ENCODE results near the gene GPR149.

The GPR149 gene

GRCh38 chr3:154338008-154338407 is 92.0 kb downstream of the GPR149 start:
- DNase-seq = no peak

- DNase-seq = no peak
These were observed 95.0 kb downstream of the GPR149 start for GRCh38 chr3:154334973-154335420.

- no peak for DNase-seq
These were observed 102.1 kb downstream of the GPR149 start for GRCh38 chr3:154327871-154328270.

GRCh38 chr3:154324919-154325318 is 105.1 kb downstream of the GPR149 start:
- DNase-seq = no peak

DNA sequence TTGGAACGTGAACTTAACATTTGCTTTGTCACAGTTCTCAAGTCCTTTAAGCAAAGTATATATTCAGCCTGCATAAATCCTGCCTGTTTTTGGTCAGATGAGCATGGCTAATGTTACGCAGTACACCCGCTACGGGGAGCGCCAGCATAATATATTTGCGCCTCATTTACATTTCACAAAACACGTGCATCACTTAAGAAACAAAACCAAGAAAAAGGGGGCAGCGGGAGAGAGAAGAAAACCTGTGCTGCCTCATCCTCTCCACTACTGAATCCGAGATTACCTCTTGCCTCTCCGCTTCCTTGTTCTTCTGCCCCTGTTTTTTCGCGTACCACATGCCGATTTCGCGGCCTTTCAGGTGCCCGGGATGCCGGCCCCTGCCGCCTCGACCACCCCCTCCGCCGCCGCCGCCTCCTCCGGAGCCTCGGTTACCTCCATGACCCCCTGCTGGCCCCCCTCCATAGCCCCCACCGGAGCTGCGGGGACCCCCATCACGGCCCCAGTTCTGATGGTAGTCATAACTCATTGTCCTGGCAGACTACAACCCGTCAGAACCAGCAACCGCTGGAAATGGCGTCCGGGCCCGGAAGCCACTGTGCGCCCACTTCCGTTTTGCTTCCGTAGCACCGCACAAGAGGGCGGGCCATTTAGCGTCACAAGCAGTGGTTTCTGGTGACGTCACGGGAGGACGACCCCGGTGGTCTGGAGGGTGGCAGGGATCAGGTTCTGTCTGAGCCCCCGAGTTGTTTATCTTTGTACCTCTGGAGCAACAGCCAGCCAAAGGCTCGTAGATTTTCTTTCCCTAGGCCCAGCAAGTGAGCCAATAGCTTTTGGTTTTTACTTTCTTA is 105.9 kb downstream of the GPR149 start, which contains the start of gene DHX36:
TSS of gene DHX36 (minus strand) at position 597 of the 848 bp plus-strand sequence. CDS start at position 526, 71 bp downstream.
- DNase-seq = peak; percentile 40

DNA sequence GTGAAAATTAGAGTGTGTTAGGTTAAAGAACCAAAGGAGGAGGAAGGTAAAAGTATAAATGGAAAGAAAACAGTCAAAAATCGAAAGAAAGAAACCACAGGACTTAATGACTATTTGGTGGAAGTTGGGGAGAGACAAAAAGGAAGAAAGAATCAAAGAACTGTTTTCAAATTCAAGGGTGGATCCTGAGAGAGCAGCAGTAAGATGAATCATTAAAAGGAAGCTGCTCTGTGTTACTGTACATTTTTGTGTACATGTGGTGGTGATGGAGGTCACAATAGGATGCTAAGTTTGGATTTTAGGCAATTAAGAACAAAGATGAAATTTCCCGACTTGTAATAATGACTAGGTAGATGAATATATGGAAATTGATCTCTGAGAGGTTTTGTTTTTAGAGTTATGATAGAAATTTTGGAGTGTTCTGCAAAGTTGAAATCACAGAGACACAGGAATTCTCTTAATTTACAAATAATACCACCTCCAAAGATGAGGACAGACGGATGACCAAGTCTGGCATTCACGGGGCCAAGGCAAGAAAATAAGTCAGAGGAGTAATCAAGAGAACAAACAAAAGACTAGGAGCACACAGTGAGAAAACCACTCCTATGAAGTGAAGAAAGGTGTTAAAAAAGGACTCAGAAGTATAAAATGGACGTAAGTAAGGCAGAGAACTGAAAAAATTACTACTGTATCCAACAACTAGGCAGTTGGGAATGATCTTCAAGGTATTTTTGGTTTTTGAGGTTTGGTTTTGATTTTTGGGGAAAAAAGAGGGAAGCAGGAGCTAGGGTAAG is 112.8 kb downstream of the GPR149 start:
- no peak for DNase-seq

DNA sequence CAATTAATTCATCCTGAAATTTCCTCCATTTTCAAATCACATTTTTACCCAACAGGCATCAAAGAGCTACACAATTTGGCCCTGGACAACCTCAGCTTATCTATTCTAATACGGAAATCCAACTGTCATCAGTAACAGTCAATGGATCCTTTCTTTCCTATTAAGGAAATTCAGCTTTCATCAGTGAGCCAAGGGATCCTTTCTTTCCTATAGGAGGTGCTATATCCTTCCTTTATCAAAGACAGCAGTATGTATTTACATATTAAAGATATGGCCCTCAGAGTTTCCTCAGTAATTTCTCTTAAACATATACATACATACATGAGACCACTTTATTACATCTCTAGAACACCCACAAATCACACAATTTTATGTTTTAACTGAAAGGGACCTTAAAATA is 115.8 kb downstream of the GPR149 start:
- no peak for DNase-seq

DNA sequence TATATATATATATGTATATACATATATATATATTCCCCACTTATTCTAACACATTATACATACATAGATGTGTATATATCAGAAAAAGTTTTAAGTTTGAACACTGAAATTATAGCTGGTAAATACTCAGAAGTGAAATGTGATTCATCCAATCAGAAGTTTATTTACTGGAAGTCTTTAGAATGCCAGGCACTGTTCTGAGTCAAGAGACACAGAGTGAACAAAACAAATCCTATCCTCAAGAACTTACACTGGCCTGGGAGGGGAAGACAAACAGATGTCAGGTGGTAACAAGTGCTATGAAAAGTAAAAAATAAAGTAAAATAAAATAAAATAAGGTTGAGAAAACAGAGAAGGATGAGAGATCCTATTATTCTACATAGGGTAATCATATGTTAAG is 119.2 kb downstream of the GPR149 start:
- DNase-seq = no peak

- no peak for DNase-seq
These were observed 122.6 kb downstream of the GPR149 start for GRCh38 chr3:154307363-154307762.

- DNase-seq = no peak
These were observed 125.1 kb downstream of the GPR149 start for GRCh38 chr3:154304936-154305335.

- DNase-seq = no peak
These were observed 125.7 kb downstream of the GPR149 start for GRCh38 chr3:154304116-154304786.

DNA sequence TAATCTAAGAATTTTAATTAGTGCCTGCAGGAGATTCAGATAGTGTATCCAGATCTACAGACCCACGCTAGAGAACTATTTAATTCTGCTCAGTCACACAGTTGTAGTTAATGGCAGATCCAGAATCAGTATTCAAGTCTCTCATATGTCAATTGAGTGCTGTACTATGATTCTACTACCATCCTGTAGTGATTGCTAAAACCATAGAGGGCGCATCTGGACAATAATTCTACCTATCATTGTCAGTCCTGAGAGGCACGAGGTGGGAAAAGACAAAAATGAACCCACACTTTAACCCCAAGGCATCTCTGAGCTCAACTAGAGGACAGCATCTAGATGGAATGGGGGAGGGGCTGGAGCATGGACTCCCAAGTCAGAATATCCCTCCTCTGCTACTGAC is 128.4 kb downstream of the GPR149 start:
- DNase-seq = no peak

GRCh38 chr3:154294016-154294415 is 136.0 kb downstream of the GPR149 start:
- no peak for DNase-seq

GRCh38 chr3:154290187-154290586 is 139.8 kb downstream of the GPR149 start:
- no peak for DNase-seq
